Measurements from ENCODE around the gene PTPRC. TPM values are rescaled to one million over a fixed set of nuclear protein-coding genes. Genes with fewer than 3 reads are reported as not detected.

The PTPRC gene
- total RNA-seq, 6 experiments from 2014 or later: 5.1 to 55.7 (median 13.2) TPM

GRCh38 chr1:198726455-198726854, 87.6 kb downstream of the PTPRC start:
- Histone ChIP-seq H3K27ac (no peak overlapping the region), H3K9me3 (no peaks in the 10 kb centered on the region), H3K4me3 (no peak overlapping the region), H3K27me3 (no peaks in the 10 kb centered on the region), H3K36me3 (no peaks in the 10 kb centered on the region), H3K4me1 (no peaks in the 10 kb centered on the region)
- DNase-seq (no peak), ATAC-seq (no peak)
- TF ChIP-seq POLR2A (IDR thresholded peaks at IDR 0.05) (no peak), CTCF (IDR thresholded peaks at IDR 0.05) (no peak)
- intact Hi-C loops (cut with DNase I): no loop called here

- H3K36me3 ChIP-seq: no peaks in the 10 kb centered on the region
- intact Hi-C loops (cut with DNase I): no loop called here
- TF ChIP-seq POLR2A (IDR thresholded peaks at IDR 0.05): no peak
- no peak for TF ChIP-seq CTCF (IDR thresholded peaks at IDR 0.05)
- H3K27me3 ChIP-seq: no peaks in the 10 kb centered on the region
- no peak overlapping the region for H3K27ac ChIP-seq
- ATAC-seq (no peak), DNase-seq (no peak)
- no peak overlapping the region for H3K4me3 ChIP-seq
- WGBS (ENCODE audit: insufficient coverage, low coverage, low lambda C conversion rate, missing lambda C conversion rate): 79% methylated on average over 5 of the region's 5 CpGs
- no peaks in the 10 kb centered on the region for H3K4me1 ChIP-seq
- H3K9me3 ChIP-seq: no peaks in the 10 kb centered on the region
These were observed 90.5 kb downstream of the PTPRC start for GRCh38 chr1:198729195-198729863.

GRCh38 chr1:198730952-198731351, 92.1 kb downstream of the PTPRC start:
- intact Hi-C loops (cut with DNase I): no loop called here
- H3K36me3 ChIP-seq: no peaks in the 10 kb centered on the region
- no peak overlapping the region for H3K27ac ChIP-seq
- WGBS (ENCODE audit: insufficient coverage, low coverage, low lambda C conversion rate, missing lambda C conversion rate): 56% methylated on average over 2 of the region's 2 CpGs
- H3K9me3 ChIP-seq: no peaks in the 10 kb centered on the region
- no peak overlapping the region for H3K4me3 ChIP-seq
- TF ChIP-seq CTCF (IDR thresholded peaks at IDR 0.05) (no peak), POLR2A (IDR thresholded peaks at IDR 0.05) (no peak)
- no peak for ATAC-seq
- no peak for DNase-seq
- no peaks in the 10 kb centered on the region for H3K27me3 ChIP-seq
- no peaks in the 10 kb centered on the region for H3K4me1 ChIP-seq

GRCh38 chr1:198734323-198735008, 95.6 kb downstream of the PTPRC start:
- intact Hi-C loops (cut with DNase I): no loop called here
- TF ChIP-seq POLR2A (IDR thresholded peaks at IDR 0.05) (no peak), CTCF (IDR thresholded peaks at IDR 0.05) (no peak)
- Histone ChIP-seq H3K27ac (no peak overlapping the region), H3K27me3 (no peaks in the 10 kb centered on the region), H3K4me1 (no peaks in the 10 kb centered on the region), H3K4me3 (no peak overlapping the region), H3K36me3 (no peaks in the 10 kb centered on the region), H3K9me3 (no peaks in the 10 kb centered on the region)
- DNase-seq (no peak), ATAC-seq (no peak)
- 31% methylated on average over 2 of the region's 2 CpGs for WGBS (ENCODE audit: insufficient coverage, low coverage, low lambda C conversion rate, missing lambda C conversion rate)
